Caco-2 (cell line): ENCODE data around the gene FAM174C. TPM values are rescaled to one million over a fixed set of nuclear protein-coding genes. Genes with fewer than 3 reads are reported as not detected.

Experiments used
- BruUV-seq: library from RNA; stranded (reverse); fragments of 400-500 nt; replicated peaks from 2 replicates; lab custom pipeline; 2021; lab: Mats Ljungman, UMichigan
- CTCF ChIA-PET: fragments of 300-600 bp; sonication (Branson Sonifier 250); formaldehyde crosslinking; loops from one replicate; lab custom pipeline; 2022; ENCODE audit warnings: antibody characterized with exemption; lab: Charles Lee
- POLR2A ChIA-PET: fragments of 300-600 bp; sonication (Branson Sonifier 250); formaldehyde crosslinking; loops from one replicate; lab custom pipeline; 2022; ENCODE audit warnings: antibody characterized with exemption; lab: Charles Lee
- DNase-seq, 2 experiments: peaks; one replicate each; pipeline versions ENCODE4 v3.0.0 to v3.0.0-alpha.2; 2020 to 2022
- H3K27me3 ChIP-seq: replicated peaks from 2 replicates; pipeline ENCODE4 v1.6.0; 2011; ENCODE audit warnings: low read length; ENCODE audit not compliant: control insufficient read depth, insufficient read depth
- H3K36me3 ChIP-seq: 2 replicates; pipeline ENCODE4 v1.5.1; 2011; ENCODE audit warnings: low read length; ENCODE audit not compliant: control insufficient read depth, insufficient read depth
- H3K4me1 ChIP-seq: fragments of 250-450 bp; sonication (Bioruptor Pico); 2 replicates; pipeline ENCODE4 v1.5.1; 2020; ENCODE audit warnings: mild to moderate bottlenecking
- H3K4me3 ChIP-seq: 2 replicates; pipeline ENCODE4 v1.5.1; 2011; ENCODE audit warnings: low read depth, mild to moderate bottlenecking, control low read depth, low read length
- H3K9me3 ChIP-seq: fragments of 250-450 bp; sonication (Bioruptor Pico); 2 replicates; pipeline ENCODE4 v1.5.1; 2020; ENCODE audit warnings: mild to moderate bottlenecking, moderate library complexity
- H3K27ac Mint-ChIP-seq: one replicate; pipeline ENCODE4 v1.8.0; 2022; ENCODE audit warnings: mixed read lengths; ENCODE audit not compliant: unreplicated experiment
- H3K27me3 Mint-ChIP-seq: one replicate; pipeline ENCODE4 v1.8.0; 2022; ENCODE audit warnings: mixed read lengths; ENCODE audit not compliant: insufficient read depth, unreplicated experiment
- H3K36me3 Mint-ChIP-seq: one replicate; pipeline ENCODE4 v1.8.0; 2022; ENCODE audit warnings: mild to moderate bottlenecking, mixed read lengths; ENCODE audit not compliant: insufficient read depth, unreplicated experiment
- H3K4me1 Mint-ChIP-seq: one replicate; pipeline ENCODE4 v1.8.0; 2022; ENCODE audit warnings: low read depth, mixed read lengths; ENCODE audit not compliant: unreplicated experiment
- H3K4me3 Mint-ChIP-seq: one replicate; pipeline ENCODE4 v1.8.0; 2022; ENCODE audit warnings: mild to moderate bottlenecking, moderate library complexity, mixed read lengths; ENCODE audit not compliant: unreplicated experiment
- H3K9me3 Mint-ChIP-seq: one replicate; pipeline ENCODE4 v1.8.0; 2022; ENCODE audit warnings: mixed read lengths; ENCODE audit not compliant: unreplicated experiment
- CTCF ChIP-seq, 2 experiments: fragments of 200-600 bp in 1 of 2; IDR thresholded peaks; 1 replicate in 1 of 2; 2 replicates in 1 of 2; pipeline versions ENCODE4 v1.5.1 to v1.8.0; 2011 to 2022; ENCODE audit warnings: antibody characterized with exemption in 1 of 2, control low read depth in 1 of 2, inconsistent platforms in 1 of 2, low read depth in 1 of 2, low read length in 1 of 2, mild to moderate bottlenecking in 1 of 2, moderate library complexity in 1 of 2; ENCODE audit not compliant: insufficient read depth in 1 of 2, severe bottlenecking in 1 of 2, unreplicated experiment in 1 of 2
- intact Hi-C: fragments of 100-400 bp; cut with micrococcal nuclease; formaldehyde crosslinking; loops from one replicate; pipeline ENCODE4 v1.10.0; 2022; ENCODE audit not compliant: unreplicated experiment
- total RNA-seq: library from RNA; stranded (reverse); gene quantifications from 2 replicates; pipeline ENCODE4 v1.2.3, GENCODE V29; 2022

Gene FAM174C
- total RNA-seq, 1 experiment from 2014 or later = 51.0 TPM

- BruUV-seq = no TSS peak
- H3K4me3 ChIP-seq = peak within 1 kb of the TSS; percentile 79
- Mint-ChIP-seq H3K27ac (peak within 1 kb of the TSS; percentile 59), H3K27me3 (no peaks in the 10 kb centered on the region), H3K36me3 (peaks cover 13% of the 10 kb centered on the region), H3K9me3 (no peaks in the 10 kb centered on the region), H3K4me1 (no peaks in the 10 kb centered on the region), H3K4me3 (peak within 1 kb of the TSS; percentile 77)
- ChIA-PET CTCF (interaction anchor here (0.5 kb wide), 1 partner anchor 173 kb away, joined by 3 read pairs; no protein-coding TSS in a partner anchor), POLR2A (interaction anchor here (0.6 to 2.1 kb wide), 2 partner anchors 31 to 56 kb away, joined by 5 to 8 read pairs; partner anchors contain the start of gene CIRBP)
- H3K27me3 ChIP-seq = no peaks in the 10 kb centered on the region
- no peak for TF ChIP-seq CTCF (IDR thresholded peaks at IDR 0.05; ENCODE audit: insufficient read depth in 1 of 2, low read depth in 1 of 2, low read length in 1 of 2, severe bottlenecking in 1 of 2, unreplicated experiment in 1 of 2)
- H3K36me3 ChIP-seq = no peaks in the 10 kb centered on the region
- H3K9me3 ChIP-seq = no peaks in the 10 kb centered on the region
- H3K4me1 ChIP-seq = peaks cover 22% of the 10 kb centered on the region
- DNase-seq = peak in 1 of 2 experiments; percentile 63
- intact Hi-C loops = no loop called here
Measured at GRCh38 chr19:1237754-1238368, 37.5 kb upstream of the FAM174C start, which contains the start of gene CBARP. Gene CBARP, minus strand, starts transcription at chr19:1238005. Its CDS starts 1,905 bp downstream, at chr19:1236100.

- Histone ChIP-seq H3K27me3 (no peaks in the 10 kb centered on the region), H3K4me3 (peak overlapping the region; percentile 79), H3K9me3 (no peaks in the 10 kb centered on the region), H3K4me1 (peaks cover 22% of the 10 kb centered on the region), H3K36me3 (no peaks in the 10 kb centered on the region)
- no peaks in the 10 kb centered on the region for H3K4me1 Mint-ChIP-seq
- ChIA-PET CTCF (interaction anchor here (0.5 kb wide), 1 partner anchor 174 kb away, joined by 3 read pairs; no protein-coding TSS in a partner anchor), POLR2A (interaction anchor here (0.6 to 2.1 kb wide), 2 partner anchors 30 to 56 kb away, joined by 5 to 8 read pairs; partner anchors contain the start of gene CIRBP)
- DNase-seq = no peak
- H3K27ac Mint-ChIP-seq = peak overlapping the region; percentile 59
- intact Hi-C loops = no loop called here
- no peaks in the 10 kb centered on the region for H3K9me3 Mint-ChIP-seq
- H3K36me3 Mint-ChIP-seq = peaks cover 13% of the 10 kb centered on the region
- H3K4me3 Mint-ChIP-seq = peak overlapping the region; percentile 76
- H3K27me3 Mint-ChIP-seq = no peaks in the 10 kb centered on the region
- BruUV-seq = no TSS peak
- no peak for TF ChIP-seq CTCF (IDR thresholded peaks at IDR 0.05; ENCODE audit: insufficient read depth in 1 of 2, low read depth in 1 of 2, low read length in 1 of 2, severe bottlenecking in 1 of 2, unreplicated experiment in 1 of 2)
Measured at GRCh38 chr19:1238369-1239303, 36.7 kb upstream of the FAM174C start.

- Mint-ChIP-seq H3K27ac (no peak overlapping the region), H3K27me3 (no peaks in the 10 kb centered on the region), H3K36me3 (peaks cover 13% of the 10 kb centered on the region), H3K4me3 (peak overlapping the region; percentile 76), H3K9me3 (no peaks in the 10 kb centered on the region), H3K4me1 (no peaks in the 10 kb centered on the region)
- no peaks in the 10 kb centered on the region for H3K27me3 ChIP-seq
- H3K9me3 ChIP-seq = no peaks in the 10 kb centered on the region
- no TSS peak for BruUV-seq
- ChIA-PET CTCF (no interaction called here), POLR2A (interaction anchor here (2.1 kb wide), 1 partner anchor 30 kb away, joined by 8 read pairs; the partner anchor contains the start of gene CIRBP)
- intact Hi-C loops = no loop called here
- H3K4me1 ChIP-seq = peaks cover 29% of the 10 kb centered on the region
- H3K4me3 ChIP-seq = no peak overlapping the region
- no peaks in the 10 kb centered on the region for H3K36me3 ChIP-seq
- DNase-seq = no peak
- TF ChIP-seq CTCF (IDR thresholded peaks at IDR 0.05; ENCODE audit: insufficient read depth in 1 of 2, low read depth in 1 of 2, low read length in 1 of 2, severe bottlenecking in 1 of 2, unreplicated experiment in 1 of 2) = no peak
Measured at GRCh38 chr19:1239420-1239795, 35.9 kb upstream of the FAM174C start.
